Activated B cell treated with CpG ODN at 0.5 μM for 24 hours (primary cell): ENCODE measurements around the gene SLC35G2. TPM values are rescaled to one million over a fixed set of nuclear protein-coding genes. Genes with fewer than 3 reads are reported as not detected.

Experiments used
- ATAC-seq: fragments of 200-7000 bp; cut with Tn5 transposase; one replicate; pipeline ENCODE4 v1.10.0; 2021; ENCODE audit warnings: low read depth, mild to moderate bottlenecking, moderate library complexity
- CTCF ChIA-PET: fragments of 350-600 bp; sonication (Branson Sonifier 250); formaldehyde crosslinking; loops from one replicate; lab custom pipeline; 2021; ENCODE audit warnings: antibody characterized with exemption; lab: Charles Lee
- POLR2A ChIA-PET: fragments of 350-600 bp; sonication (Branson Sonifier 250); formaldehyde crosslinking; loops from one replicate; lab custom pipeline; 2021; ENCODE audit warnings: antibody characterized with exemption; lab: Charles Lee
- DNase-seq: peaks from one replicate; pipeline ENCODE4 v3.0.0; 2022
- H3K27ac Mint-ChIP-seq: one replicate; pipeline ENCODE4 v1.8.0; 2020; ENCODE audit warnings: mixed read lengths
- H3K27me3 Mint-ChIP-seq: one replicate; pipeline ENCODE4 v1.8.0; 2021; ENCODE audit warnings: mixed read lengths
- H3K36me3 Mint-ChIP-seq: one replicate; pipeline ENCODE4 v1.8.0; 2021; ENCODE audit warnings: low read depth, mixed read lengths
- H3K4me1 Mint-ChIP-seq: one replicate; pipeline ENCODE4 v1.8.0; 2021; ENCODE audit warnings: mixed read lengths
- H3K4me3 Mint-ChIP-seq: one replicate; pipeline ENCODE4 v1.8.0; 2020; ENCODE audit warnings: mild to moderate bottlenecking, mixed read lengths
- H3K9me3 Mint-ChIP-seq: one replicate; pipeline ENCODE4 v1.8.0; 2020; ENCODE audit warnings: mixed read lengths
- intact Hi-C: fragments of 100-400 bp; cut with micrococcal nuclease; formaldehyde crosslinking; loops from one replicate; pipeline ENCODE4 v1.15.1; 2024
- total RNA-seq: library from RNA; stranded (reverse); gene quantifications from 2 replicates; pipeline ENCODE4 v1.2.3, GENCODE V29; 2022
- TF ChIP-seq, protein P1 (sequence below): fragments of 200-600 bp; IDR thresholded peaks from one replicate; pipeline ENCODE4 v1.8.0; 2022; ENCODE audit warnings: antibody characterized with exemption, mild to moderate bottlenecking

The SLC35G2 gene
- total RNA-seq, 1 donor from 2014 or later = 4.3 TPM

DNA sequence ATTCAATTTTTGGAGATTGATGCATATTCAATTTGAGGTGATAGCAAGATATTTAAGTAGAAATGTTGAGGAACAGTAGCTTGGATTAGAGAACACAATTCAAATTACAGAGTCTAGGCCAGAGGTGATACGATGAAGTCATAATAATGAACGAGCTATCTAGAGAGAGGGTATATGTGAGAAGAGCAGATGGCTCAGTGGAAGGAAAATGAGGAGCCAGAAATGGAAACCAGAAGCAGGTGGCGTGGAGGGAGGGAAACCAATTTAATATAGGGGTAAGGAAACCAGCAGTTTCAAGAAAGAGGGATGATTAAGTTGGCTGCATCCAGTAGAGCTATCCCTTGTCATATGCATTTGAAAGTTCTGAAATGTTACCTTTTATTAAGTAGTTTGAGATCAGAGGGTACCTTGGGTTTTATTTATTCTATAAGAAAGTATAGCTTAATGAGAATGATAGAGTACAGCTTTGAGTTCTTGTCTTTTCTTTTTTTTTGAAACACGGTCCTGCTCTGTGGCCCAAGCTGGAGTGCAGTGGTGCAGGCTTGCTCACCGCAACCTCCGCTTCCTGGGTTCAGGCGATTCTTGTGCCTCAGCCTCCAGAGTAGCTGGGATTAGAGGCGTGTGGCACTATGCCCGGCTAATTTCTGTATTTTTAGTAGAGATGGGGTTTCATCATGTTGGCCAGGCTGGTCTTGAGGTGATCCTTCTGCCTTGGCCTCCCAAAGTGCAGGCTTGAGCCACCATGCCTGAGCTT is 65.2 kb downstream of the SLC35G2 start:
- Mint-ChIP-seq H3K4me1 (peaks cover 69% of the 10 kb centered on the region), H3K36me3 (peaks cover 11% of the 10 kb centered on the region), H3K27ac (peak overlapping the region; percentile 6), H3K27me3 (no peaks in the 10 kb centered on the region), H3K4me3 (no peak overlapping the region), H3K9me3 (no peaks in the 10 kb centered on the region)
- ATAC-seq (no peak), DNase-seq (no peak)
- intact Hi-C loops = loop anchor here (2.0 kb wide), 1 partner anchor 17 kb away; no protein-coding TSS in a partner anchor
- TF ChIP-seq, protein P1, sequence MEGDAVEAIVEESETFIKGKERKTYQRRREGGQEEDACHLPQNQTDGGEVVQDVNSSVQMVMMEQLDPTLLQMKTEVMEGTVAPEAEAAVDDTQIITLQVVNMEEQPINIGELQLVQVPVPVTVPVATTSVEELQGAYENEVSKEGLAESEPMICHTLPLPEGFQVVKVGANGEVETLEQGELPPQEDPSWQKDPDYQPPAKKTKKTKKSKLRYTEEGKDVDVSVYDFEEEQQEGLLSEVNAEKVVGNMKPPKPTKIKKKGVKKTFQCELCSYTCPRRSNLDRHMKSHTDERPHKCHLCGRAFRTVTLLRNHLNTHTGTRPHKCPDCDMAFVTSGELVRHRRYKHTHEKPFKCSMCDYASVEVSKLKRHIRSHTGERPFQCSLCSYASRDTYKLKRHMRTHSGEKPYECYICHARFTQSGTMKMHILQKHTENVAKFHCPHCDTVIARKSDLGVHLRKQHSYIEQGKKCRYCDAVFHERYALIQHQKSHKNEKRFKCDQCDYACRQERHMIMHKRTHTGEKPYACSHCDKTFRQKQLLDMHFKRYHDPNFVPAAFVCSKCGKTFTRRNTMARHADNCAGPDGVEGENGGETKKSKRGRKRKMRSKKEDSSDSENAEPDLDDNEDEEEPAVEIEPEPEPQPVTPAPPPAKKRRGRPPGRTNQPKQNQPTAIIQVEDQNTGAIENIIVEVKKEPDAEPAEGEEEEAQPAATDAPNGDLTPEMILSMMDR = no peak
- POLR2A ChIA-PET = interaction anchor here (0.9 to 1.5 kb wide), 2 partner anchors 21 to 22 kb away, joined by 3 read pairs; partner anchors contain the start of gene NCK1
- CTCF ChIA-PET = interaction anchor here (0.6 kb wide), 1 partner anchor 437 kb away, joined by 3 read pairs; no protein-coding TSS in a partner anchor

DNA sequence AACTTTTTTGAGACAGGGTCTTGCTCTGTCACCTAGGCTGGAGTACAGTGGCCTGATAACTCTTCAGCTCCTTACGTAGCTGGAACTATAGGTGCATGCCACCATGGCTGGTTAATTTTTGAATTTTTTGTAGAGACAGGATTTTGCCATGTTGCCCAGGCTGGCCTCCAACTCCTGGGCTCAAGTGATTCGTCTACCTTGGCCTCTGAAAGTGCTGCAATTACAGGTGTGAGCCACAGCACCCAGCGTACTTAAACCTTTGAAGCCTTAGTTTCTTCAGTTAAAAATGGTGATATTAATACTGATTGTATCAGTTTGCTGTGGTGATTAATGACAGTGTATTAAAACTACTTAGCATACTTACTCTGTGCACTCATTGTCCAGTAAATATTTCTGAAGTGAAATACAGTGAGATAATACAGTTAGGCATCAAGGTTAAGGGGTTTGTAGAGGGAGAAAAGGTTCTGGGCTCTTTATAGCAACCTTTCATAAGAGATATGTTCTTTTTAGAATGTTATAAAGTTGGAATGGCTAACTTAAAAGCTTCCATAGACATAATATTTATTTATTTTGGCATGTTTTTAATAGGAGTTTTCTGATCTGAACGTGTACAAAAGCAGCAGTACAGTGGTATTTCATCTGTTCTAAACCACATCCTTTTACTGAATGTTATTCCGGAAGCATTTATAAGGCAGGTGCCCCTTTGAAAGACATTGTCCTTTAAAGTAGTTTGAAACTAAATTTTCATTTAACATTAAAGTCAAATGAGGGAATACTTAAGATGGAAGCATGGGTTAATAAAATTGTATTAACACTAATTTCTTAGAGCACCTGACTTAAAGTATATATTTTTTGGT is 66.7 kb downstream of the SLC35G2 start:
- TF ChIP-seq, protein P1 = no peak
- peaks cover under 1% of the 10 kb centered on the region for H3K9me3 Mint-ChIP-seq
- ChIA-PET POLR2A (interaction anchor here (1.5 kb wide), 1 partner anchor 22 kb away, joined by 3 read pairs; no protein-coding TSS in a partner anchor), CTCF (no interaction called here)
- H3K4me1 Mint-ChIP-seq = peaks cover 68% of the 10 kb centered on the region
- H3K27ac Mint-ChIP-seq = peak overlapping the region; percentile 62
- ATAC-seq = peak; percentile 37
- H3K4me3 Mint-ChIP-seq = peak overlapping the region; percentile 17
- peaks cover 19% of the 10 kb centered on the region for H3K36me3 Mint-ChIP-seq
- H3K27me3 Mint-ChIP-seq = no peaks in the 10 kb centered on the region
- no peak for DNase-seq
- intact Hi-C loops = loop anchor here (2.0 kb wide), 1 partner anchor 15 kb away; no protein-coding TSS in a partner anchor

DNA sequence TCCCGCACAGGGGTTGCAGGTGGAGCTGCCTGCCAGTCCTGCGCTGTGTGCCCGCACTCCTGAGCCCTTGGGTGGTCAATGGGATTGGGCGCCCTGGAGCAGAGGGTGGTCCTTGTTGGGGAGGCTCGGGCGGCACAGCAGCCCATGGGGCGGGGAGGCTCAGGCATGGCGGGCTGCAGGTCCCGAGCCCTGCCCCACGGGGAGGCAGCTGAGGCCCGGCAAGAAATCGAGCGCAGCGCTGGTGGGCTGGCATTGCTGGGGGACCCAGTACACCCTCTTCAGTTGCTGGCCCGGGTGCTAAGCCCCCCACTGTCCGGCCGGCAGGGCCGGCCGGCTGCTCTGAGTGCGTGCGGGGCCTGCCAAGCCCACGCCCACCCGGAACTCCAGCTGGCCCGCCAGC is 71.0 kb downstream of the SLC35G2 start:
- intact Hi-C loops = no loop called here
- ChIA-PET CTCF (no interaction called here), POLR2A (interaction anchor here (0.6 kb wide), 1 partner anchor 28 kb away, joined by 3 read pairs; no protein-coding TSS in a partner anchor)
- H3K4me3 Mint-ChIP-seq = no peak overlapping the region
- no peaks in the 10 kb centered on the region for H3K27me3 Mint-ChIP-seq
- ATAC-seq (no peak), DNase-seq (no peak)
- TF ChIP-seq, protein P1 = no peak
- H3K36me3 Mint-ChIP-seq = peaks cover 42% of the 10 kb centered on the region
- H3K9me3 Mint-ChIP-seq = peaks cover 3% of the 10 kb centered on the region
- no peak overlapping the region for H3K27ac Mint-ChIP-seq
- peaks cover 60% of the 10 kb centered on the region for H3K4me1 Mint-ChIP-seq

DNA sequence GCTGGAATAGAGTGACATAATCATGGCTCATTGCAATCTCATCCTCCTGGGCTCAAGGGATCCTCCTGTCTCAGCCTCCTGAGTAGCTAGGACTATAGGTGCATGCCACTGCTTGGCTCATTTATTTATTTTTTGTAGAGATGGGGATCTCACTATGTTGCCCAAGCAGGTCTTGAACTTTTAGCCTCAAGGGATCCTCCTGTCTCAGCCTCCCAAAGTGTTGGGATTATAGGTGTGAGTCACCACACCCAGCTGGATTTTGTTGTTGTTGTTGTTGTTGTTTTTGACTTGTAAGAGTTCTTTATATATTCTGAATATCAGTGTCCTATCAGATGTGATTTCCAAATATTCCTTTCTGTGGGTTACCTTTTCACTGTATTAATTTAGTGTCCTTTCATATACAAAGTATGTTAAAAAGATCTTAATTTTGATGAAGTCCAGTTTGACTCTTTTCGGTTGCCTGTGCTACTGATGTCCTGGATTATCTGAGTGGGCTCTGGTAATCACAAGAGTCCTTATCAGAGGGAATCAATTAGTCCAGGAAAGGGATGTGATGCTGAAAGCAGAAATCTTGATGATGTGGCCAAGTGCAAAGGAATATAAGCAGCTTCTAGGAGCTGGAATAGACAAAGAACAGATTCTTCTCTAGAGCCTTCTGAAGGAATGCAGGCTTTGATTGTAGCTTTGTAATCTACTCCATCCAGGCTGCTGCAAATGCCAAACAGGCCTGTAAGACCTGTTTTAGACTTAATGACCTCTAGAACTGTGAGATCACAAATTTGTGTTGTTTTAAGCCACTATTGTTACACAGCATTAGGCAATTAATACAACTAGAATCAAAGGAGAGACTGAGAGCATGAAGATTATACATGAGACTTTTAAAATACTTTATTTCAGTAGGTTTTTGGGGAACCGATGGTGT is 73.3 kb downstream of the SLC35G2 start:
- ATAC-seq = no peak
- H3K27me3 Mint-ChIP-seq = no peaks in the 10 kb centered on the region
- H3K36me3 Mint-ChIP-seq = peaks cover 46% of the 10 kb centered on the region
- no peak overlapping the region for H3K27ac Mint-ChIP-seq
- TF ChIP-seq, protein P1 = no peak
- intact Hi-C loops = no loop called here
- CTCF ChIA-PET = no interaction called here
- DNase-seq = no peak
- POLR2A ChIA-PET = interaction anchor here (0.7 kb wide), 1 partner anchor 10 kb away, joined by 3 read pairs; no protein-coding TSS in a partner anchor
- peaks cover 50% of the 10 kb centered on the region for H3K4me1 Mint-ChIP-seq
- no peak overlapping the region for H3K4me3 Mint-ChIP-seq
- peaks cover 3% of the 10 kb centered on the region for H3K9me3 Mint-ChIP-seq
